MG63 (cell line): ENCODE results near the gene ASPSCR1. TPM values are rescaled to one million over a fixed set of nuclear protein-coding genes. Genes with fewer than 3 reads are reported as not detected.

Experiments used
- DNase-seq: peaks from one replicate; pipeline ENCODE4 v3.0.0-alpha.2; 2020
- H3K27me3 ChIP-seq: fragments of 250-450 bp; sonication (Bioruptor Pico); 2 replicates; pipeline ENCODE4 v1.5.1; 2020; ENCODE audit warnings: mild to moderate bottlenecking, moderate library complexity
- H3K36me3 ChIP-seq: fragments of 250-450 bp; sonication (Bioruptor Pico); 2 replicates; pipeline ENCODE4 v1.5.1; 2020; ENCODE audit warnings: mild to moderate bottlenecking, moderate library complexity
- H3K4me3 ChIP-seq: fragments of 250-450 bp; sonication (Bioruptor Pico); 2 replicates; pipeline ENCODE4 v1.5.1; 2020; ENCODE audit warnings: mild to moderate bottlenecking, moderate library complexity
- H3K9me3 ChIP-seq: fragments of 250-450 bp; sonication (Bioruptor Pico); 2 replicates; pipeline ENCODE4 v1.5.1; 2020; ENCODE audit warnings: mild to moderate bottlenecking, moderate library complexity
- total RNA-seq: library from RNA; depleted of rRNA; stranded (reverse); fragments of >200 nt; shearing (Covaris generic); gene quantifications from 2 replicates; pipeline ENCODE4 v1.2.3, GENCODE V29; 2014; ENCODE audit warnings: low replicate concordance

Gene ASPSCR1
- total RNA-seq, 1 experiment from 2014 or later = 78.0 TPM

- peak; percentile 75 for DNase-seq
- H3K9me3 ChIP-seq = no peaks in the 10 kb centered on the region
- H3K4me3 ChIP-seq = peak overlapping the region; percentile 94
- peaks cover 21% of the 10 kb centered on the region for H3K36me3 ChIP-seq
- H3K27me3 ChIP-seq = no peaks in the 10 kb centered on the region
These were observed 43.9 kb downstream of the ASPSCR1 start for GRCh38 chr17:82021107-82021899.

GRCh38 chr17:82021900-82022309 lies 44.5 kb downstream of the ASPSCR1 start:
- peaks cover 25% of the 10 kb centered on the region for H3K36me3 ChIP-seq
- peak; percentile 46 for DNase-seq
- H3K4me3 ChIP-seq = peak overlapping the region; percentile 94

DNA sequence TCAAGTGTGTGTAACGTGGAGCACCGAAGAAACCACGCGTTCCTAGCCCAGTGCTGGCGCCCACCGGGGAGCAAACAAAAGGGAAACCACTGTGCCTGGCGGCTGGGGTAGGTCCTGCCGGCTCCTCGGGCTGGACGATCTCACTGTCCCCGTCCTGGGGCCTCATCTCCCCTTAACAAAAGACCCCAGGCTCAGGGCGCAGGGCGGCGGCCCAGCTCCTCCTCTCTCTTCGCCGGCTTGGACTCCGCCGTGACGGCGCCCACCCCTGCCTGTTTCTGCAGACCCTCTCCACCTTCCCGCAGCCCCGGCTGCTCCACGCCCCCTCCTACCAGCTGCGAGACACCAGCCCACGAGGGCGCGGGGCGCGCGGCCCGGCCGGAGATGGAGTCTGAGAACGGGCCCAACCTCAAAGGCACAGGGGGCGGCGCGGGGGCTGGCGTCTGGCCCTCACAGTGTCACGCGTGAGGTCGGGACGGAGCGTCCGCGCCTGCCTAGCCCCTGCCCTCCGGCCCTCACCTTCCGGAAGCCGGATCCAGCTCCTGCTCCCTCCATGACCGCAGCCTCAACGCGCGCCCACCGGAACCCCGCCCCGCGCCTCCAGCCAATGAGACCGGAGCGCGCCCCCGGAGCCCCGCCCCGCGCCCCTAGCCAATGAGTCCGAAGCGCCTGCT lies 45.0 kb downstream of the ASPSCR1 start, which contains the start of gene CENPX:
TSS of gene CENPX (minus strand) at position 569 of the 671 bp plus-strand sequence. CDS start at position 552, 17 bp downstream.
- peak within 1 kb of the TSS; percentile 94 for H3K4me3 ChIP-seq
- no peak for DNase-seq
- H3K27me3 ChIP-seq = no peaks in the 10 kb centered on the region
- H3K36me3 ChIP-seq = peaks cover 25% of the 10 kb centered on the region
- H3K9me3 ChIP-seq = no peaks in the 10 kb centered on the region

More at GRCh38 chr17:82021900-82022309, 44.5 kb downstream of the ASPSCR1 start:
- Histone ChIP-seq H3K9me3 (no peaks in the 10 kb centered on the region), H3K27me3 (no peaks in the 10 kb centered on the region)

DNA sequence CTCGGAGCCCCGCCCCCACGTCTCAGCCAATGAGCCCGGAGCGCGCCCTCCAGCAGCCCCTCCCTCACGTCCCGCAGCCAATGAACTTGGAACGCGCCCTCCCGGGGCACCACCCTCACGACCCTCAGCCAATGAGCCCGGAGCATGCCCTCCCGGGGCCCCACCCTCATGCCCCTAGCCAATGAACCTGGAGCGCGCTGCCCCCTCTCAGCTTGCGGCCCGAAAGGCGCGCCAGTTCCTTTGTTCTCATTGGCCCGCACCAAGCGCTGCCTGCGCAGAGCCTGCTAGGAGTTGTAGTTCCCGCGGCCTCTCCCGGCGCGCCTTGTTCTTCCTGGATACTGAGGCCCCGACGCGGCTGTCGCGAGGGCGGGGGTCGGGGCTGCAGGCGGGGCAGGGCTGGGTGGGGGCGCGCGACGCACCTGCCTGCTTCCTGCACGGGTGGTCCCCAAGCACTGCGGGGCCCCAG lies 45.6 kb downstream of the ASPSCR1 start, which contains the start of gene LRRC45:
TSS of gene LRRC45 (plus strand) at position 325 of the 466 bp plus-strand sequence. CDS start 339 bp downstream, outside the sequence.
- DNase-seq = peak; percentile 100
- H3K9me3 ChIP-seq = no peaks in the 10 kb centered on the region
- peak within 1 kb of the TSS; percentile 94 for H3K4me3 ChIP-seq
- H3K36me3 ChIP-seq = peaks cover 22% of the 10 kb centered on the region
- no peaks in the 10 kb centered on the region for H3K27me3 ChIP-seq

- peak overlapping the region; percentile 73 for H3K4me3 ChIP-seq
- no peaks in the 10 kb centered on the region for H3K27me3 ChIP-seq
- no peaks in the 10 kb centered on the region for H3K9me3 ChIP-seq
- no peak for DNase-seq
- peaks cover 17% of the 10 kb centered on the region for H3K36me3 ChIP-seq
These were observed 46.2 kb downstream of the ASPSCR1 start for GRCh38 chr17:82023447-82024241.

DNA sequence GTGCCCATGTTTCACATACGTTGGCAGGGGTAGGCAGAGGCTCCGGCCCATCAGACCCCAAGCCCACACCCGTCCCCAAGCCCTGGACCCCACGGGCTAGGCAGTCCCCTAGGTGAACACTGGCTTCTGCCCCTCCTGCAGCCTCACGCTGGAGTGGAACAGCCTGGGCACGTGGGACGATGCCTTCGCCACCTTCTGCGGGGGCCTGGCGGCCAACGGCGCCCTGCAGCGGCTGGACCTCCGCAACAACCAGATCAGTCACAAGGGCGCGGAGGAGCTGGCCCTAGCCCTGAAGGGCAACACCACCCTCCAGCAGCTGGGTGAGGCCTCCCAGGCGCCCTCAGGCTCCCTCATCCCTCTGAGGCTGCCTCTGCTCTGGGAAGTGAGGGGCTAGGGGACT lies 47.4 kb downstream of the ASPSCR1 start:
- no peaks in the 10 kb centered on the region for H3K27me3 ChIP-seq
- no peak for DNase-seq
- H3K4me3 ChIP-seq = no peak overlapping the region
- no peaks in the 10 kb centered on the region for H3K9me3 ChIP-seq
- peaks cover 9% of the 10 kb centered on the region for H3K36me3 ChIP-seq

DNA sequence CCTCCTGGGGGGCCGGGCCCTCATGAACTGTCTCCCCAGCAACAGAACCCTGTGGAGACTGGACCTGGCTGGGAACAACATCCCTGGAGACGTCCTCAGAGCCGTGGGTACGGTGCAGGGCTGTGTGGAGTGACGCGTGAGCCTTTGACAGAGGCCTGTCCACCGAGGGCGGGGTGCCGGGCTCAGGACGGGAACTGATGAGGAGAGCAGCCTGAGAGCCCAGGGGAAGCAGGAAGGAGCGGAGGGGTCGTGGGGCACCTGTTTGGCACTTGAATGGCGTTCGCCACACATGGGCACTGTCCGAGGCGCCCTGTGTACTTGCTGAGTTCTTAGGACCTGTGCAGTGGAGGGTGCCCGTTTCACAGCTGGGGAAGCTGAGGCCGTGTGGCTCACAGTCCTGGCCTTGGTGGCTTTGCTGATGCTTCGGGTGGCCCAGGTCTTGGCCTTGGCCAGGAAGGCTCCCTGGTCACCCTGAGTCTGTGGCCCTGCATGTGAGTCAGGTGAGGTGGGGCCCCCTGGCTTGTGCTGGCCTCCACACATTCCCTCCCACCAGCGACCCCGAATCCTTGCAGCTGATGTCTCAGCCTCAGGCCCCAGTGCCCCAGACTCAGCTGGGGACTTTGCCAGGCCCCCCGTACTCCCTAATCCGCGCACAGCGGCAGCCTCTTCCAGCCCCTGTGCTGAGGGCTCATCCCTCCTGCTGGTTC lies 48.1 kb downstream of the ASPSCR1 start:
- no peak for DNase-seq
- Histone ChIP-seq H3K9me3 (no peaks in the 10 kb centered on the region), H3K36me3 (peaks cover 6% of the 10 kb centered on the region), H3K27me3 (no peaks in the 10 kb centered on the region), H3K4me3 (no peak overlapping the region)

DNA sequence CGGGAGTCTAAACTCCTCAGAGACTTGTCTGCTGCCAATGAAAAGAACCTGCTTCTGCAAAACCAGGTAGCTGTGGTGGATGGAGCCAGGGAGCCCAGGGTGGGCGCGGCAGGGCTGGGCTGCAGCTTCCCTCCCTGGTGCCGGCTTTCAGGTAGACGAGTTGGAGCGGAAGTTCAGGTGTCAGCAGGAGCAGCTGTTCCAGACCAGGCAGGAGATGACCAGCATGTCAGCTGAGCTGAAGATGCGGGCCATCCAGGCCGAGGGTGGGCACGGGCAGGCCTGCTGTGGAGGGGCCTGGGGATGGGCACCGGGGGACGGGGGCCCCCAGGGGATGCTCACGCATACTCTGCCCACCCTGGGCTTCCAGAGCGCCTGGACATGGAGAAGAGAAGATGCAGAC lies 50.8 kb downstream of the ASPSCR1 start:
- no peak for DNase-seq
- no peaks in the 10 kb centered on the region for H3K27me3 ChIP-seq
- peaks cover 9% of the 10 kb centered on the region for H3K36me3 ChIP-seq
- no peaks in the 10 kb centered on the region for H3K9me3 ChIP-seq
- no peak overlapping the region for H3K4me3 ChIP-seq

GRCh38 chr17:82028966-82029365 lies 51.5 kb downstream of the ASPSCR1 start:
- no peaks in the 10 kb centered on the region for H3K27me3 ChIP-seq
- DNase-seq = no peak
- peaks cover 9% of the 10 kb centered on the region for H3K36me3 ChIP-seq
- no peaks in the 10 kb centered on the region for H3K9me3 ChIP-seq
- H3K4me3 ChIP-seq = no peak overlapping the region

DNA sequence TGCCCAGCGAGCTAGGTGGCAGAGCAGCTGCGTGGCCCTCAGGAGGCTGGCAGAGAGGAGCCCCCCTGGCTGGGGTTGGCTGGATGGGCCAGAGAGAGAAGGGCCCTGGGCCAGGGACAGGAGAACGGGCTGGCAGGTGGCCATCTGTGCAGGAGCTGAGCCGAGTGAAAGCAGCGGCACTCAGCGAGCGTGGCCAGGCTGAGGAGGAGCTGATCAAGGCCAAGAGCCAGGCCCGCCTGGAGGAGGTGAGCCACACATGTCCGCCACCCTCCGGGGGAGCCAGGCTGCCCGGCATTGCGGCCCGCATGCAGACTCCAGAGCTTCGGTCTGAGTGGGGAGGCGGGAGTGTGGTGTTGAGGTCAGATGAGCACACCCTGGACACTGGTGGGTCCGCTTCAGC lies 52.0 kb downstream of the ASPSCR1 start:
- no peak overlapping the region for H3K4me3 ChIP-seq
- no peak for DNase-seq
- H3K9me3 ChIP-seq = no peaks in the 10 kb centered on the region
- no peaks in the 10 kb centered on the region for H3K27me3 ChIP-seq
- H3K36me3 ChIP-seq = peaks cover 9% of the 10 kb centered on the region

- Histone ChIP-seq H3K9me3 (no peaks in the 10 kb centered on the region), H3K4me3 (no peak overlapping the region), H3K27me3 (no peaks in the 10 kb centered on the region), H3K36me3 (peaks cover 9% of the 10 kb centered on the region)
- DNase-seq = no peak
These were observed 52.6 kb downstream of the ASPSCR1 start for GRCh38 chr17:82029990-82030469.

DNA sequence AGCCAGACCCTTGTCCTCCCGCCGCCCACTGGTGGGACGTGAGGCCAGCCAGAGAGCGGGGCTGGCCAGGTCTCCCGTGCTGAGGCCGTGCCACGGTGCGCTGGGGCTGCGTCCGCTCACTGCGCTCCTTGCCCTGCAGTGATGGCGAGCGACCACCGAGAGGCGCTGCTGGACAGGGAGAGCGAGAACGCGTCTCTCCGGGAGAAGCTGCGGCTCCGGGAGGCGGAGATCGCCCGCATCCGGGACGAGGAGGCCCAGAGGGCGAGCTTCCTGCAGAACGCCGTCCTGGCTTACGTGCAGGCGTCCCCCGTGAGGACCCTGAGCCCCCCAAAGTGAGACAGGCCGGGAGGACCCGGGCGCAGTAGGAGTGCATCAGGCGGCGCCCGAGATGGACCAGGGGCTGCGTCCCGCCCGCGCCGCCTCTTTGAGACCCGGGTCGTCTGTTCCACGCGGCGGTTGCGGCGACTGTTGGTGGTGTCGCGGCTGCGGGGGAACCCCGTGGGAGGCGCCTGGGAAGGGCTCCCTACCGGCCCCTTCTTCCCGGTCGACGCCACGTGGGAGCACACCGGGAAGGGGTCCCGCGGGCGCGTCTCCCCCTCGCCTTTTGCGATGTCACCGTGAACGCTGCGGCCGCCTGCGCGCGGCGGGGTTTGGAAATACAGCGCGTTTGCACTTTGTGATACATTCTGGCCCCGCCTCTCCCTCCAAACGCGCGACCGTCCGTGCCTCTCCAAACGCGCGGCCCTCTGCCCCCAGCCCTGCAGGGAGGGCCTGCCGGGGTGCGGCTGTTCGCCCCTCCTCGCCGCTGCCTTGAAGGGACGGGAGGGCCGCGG lies 53.3 kb downstream of the ASPSCR1 start:
- no peaks in the 10 kb centered on the region for H3K27me3 ChIP-seq
- no peak overlapping the region for H3K4me3 ChIP-seq
- no peaks in the 10 kb centered on the region for H3K9me3 ChIP-seq
- DNase-seq = no peak
- H3K36me3 ChIP-seq = peaks cover 12% of the 10 kb centered on the region

DNA sequence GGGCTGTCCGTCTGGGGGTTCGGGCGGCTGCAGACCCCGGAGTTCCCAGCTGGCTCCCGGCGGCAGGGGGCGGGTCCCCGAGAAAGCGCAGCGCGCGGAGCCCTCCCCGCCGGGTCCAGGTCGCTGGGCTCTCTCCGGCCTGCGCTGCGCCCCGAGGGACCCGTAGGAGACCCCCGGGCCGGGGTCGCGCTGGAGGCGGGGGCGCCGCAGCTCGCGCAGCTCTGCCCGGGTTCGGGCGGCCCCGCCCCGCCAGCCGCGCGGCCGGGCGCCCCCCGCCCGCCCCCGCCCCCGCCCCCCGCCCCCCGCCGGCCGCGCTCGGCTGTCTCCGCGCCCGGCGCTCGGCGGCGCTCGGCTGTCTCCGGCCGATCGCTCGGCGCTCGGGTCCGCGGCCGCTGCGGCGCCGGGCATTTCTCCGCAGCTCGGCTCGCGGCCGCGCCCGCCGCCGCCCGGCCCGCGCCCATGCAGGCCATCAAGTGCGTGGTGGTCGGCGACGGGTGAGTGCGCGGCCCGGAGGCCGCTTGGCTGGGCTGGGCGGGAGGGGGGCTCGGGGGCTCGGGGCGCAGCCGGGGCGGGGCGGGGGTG lies 54.0 kb downstream of the ASPSCR1 start, which contains the start of gene RAC3:
TSS of gene RAC3 (plus strand) at position 376 of the 582 bp plus-strand sequence. CDS start at position 460, 84 bp downstream.
- DNase-seq = no peak

DNA sequence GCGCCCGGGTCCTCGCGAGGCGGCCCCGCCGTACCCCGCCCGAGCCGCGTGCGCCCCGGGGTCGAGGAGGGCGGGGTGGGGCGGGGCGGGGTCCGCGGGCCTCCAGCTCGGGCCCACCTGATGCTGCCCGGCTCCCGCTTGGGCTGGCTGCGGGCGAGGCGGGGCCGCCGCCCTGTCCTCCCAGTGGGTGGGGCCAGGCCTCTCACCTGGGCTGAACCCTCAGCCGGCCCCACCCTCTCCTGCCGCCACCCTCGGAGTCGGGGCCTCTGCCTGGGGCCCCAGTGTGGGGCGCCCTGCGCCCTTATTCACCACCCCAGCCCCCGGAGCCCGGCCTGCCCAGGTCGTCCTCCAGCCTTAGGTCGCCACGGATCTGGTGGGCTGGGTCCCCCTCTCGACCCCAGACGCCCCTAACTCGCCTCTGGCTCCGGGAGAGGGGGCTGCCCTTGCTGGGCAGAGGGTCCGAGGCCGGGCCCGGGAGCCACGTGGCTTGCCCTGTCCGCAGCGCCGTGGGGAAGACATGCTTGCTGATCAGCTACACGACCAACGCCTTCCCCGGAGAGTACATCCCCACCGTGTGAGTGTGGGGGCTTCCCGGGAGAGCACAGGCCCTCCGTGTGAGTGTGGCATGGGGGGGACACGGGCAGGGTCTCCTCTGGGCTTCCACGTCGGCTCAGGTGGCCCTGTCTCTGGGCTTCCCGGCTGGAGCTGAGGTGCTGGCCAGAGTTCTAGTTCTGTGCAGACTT lies 54.6 kb downstream of the ASPSCR1 start:
- Histone ChIP-seq H3K36me3 (peaks cover 13% of the 10 kb centered on the region), H3K4me3 (peak overlapping the region; percentile 25), H3K27me3 (no peaks in the 10 kb centered on the region), H3K9me3 (no peaks in the 10 kb centered on the region)
- DNase-seq = no peak

More for the DNA sequence above, 54.0 kb downstream of the ASPSCR1 start, which contains the start of gene RAC3:
- Histone ChIP-seq H3K27me3 (no peaks in the 10 kb centered on the region), H3K36me3 (peaks cover 13% of the 10 kb centered on the region), H3K9me3 (no peaks in the 10 kb centered on the region), H3K4me3 (peak within 1 kb of the TSS; percentile 25)
